DOHH2 (cell line): ENCODE measurements around the gene AMIGO3.

Experiments used
- EZH2phosphoT487 ChIP-seq: fragments of 200-600 bp; sonication (generic); IDR thresholded peaks from 2 replicates; pipeline ENCODE4 v1.6.1; 2017; ENCODE audit warnings: borderline replicate concordance, mild to moderate bottlenecking, antibody characterized with exemption, low read length, moderate library complexity, mixed read lengths
- TF ChIP-seq, protein P1 (sequence below): fragments of 200-600 bp; sonication (generic); IDR thresholded peaks from one replicate; pipeline ENCODE4 v1.5.1; 2014; ENCODE audit warnings: antibody characterized with exemption, mild to moderate bottlenecking, low read depth, low read length; ENCODE audit not compliant: poor library complexity, severe bottlenecking

DNA sequence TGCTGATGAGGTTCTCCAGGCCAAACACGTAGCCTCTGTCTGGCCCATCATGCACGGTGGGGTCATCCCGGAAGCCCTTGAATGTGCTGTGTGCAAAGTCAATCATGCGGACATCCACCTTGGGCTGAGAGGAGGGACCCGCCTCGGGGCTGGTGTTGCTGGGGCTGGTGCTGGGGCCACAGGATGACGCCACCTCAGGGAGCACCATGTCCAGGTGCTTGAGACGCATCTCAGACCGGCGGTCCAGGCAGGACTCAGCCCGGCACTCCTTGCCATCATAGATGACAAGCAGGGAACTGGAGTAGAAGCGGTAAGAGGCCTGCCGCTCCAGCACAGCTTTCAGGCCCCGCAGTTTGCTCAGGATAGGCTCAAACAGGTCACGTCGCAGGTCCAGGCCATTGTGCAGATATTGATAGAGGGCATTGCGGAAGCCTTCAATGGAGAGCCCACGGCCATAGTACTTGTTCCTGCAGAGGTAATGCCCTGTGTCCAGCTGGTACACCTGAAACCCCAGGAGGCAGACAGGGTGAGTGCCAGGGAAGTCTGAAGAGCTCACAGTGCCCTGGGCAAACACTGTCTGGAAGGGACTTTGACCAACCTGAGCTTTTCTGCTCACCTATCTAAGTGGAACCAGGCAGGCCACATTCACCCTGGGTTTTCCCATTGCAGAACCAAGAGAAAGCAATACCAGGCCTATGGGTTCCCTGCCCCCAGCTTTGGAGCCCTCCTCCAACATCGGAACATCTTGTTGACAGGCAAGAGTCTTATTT is 7.9 kb upstream of the AMIGO3 start:
- TF ChIP-seq, protein P1, sequence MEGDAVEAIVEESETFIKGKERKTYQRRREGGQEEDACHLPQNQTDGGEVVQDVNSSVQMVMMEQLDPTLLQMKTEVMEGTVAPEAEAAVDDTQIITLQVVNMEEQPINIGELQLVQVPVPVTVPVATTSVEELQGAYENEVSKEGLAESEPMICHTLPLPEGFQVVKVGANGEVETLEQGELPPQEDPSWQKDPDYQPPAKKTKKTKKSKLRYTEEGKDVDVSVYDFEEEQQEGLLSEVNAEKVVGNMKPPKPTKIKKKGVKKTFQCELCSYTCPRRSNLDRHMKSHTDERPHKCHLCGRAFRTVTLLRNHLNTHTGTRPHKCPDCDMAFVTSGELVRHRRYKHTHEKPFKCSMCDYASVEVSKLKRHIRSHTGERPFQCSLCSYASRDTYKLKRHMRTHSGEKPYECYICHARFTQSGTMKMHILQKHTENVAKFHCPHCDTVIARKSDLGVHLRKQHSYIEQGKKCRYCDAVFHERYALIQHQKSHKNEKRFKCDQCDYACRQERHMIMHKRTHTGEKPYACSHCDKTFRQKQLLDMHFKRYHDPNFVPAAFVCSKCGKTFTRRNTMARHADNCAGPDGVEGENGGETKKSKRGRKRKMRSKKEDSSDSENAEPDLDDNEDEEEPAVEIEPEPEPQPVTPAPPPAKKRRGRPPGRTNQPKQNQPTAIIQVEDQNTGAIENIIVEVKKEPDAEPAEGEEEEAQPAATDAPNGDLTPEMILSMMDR = no peak
- TF ChIP-seq EZH2phosphoT487 = no peak
